Measurements from ENCODE around the gene TMPRSS5.
A peak's percentile ranks its signal among the peaks of the same experiment; 100 is the strongest.
"Not testable (repeated sequence)": the region's sequence is repeated elsewhere in the genome, so short reads cannot be mapped to it uniquely, and the experiment has no call there.

TMPRSS5 gene

GRCh38 chr11:113705871-113706655 lies at the start of gene TMPRSS5:
TSS of gene TMPRSS5 (minus strand) at chr11:113706308. CDS start at chr11:113706224, 84 bp downstream.
- DNase-seq, result no peak

- DNase-seq, result no peak
These were observed 46.8 kb upstream of the TMPRSS5 start for GRCh38 chr11:113752932-113753331.

- no peak for DNase-seq
These were observed 30.2 kb upstream of the TMPRSS5 start for GRCh38 chr11:113736323-113736722.

GRCh38 chr11:113732092-113732491 lies 26.0 kb upstream of the TMPRSS5 start:
- DNase-seq, result no peak

GRCh38 chr11:113730887-113731726 lies 25.0 kb upstream of the TMPRSS5 start:
- DNase-seq, result peak; percentile 81

- peak; percentile 71 for DNase-seq
These were observed 23.3 kb upstream of the TMPRSS5 start for GRCh38 chr11:113729456-113729855.

GRCh38 chr11:113728814-113729213 lies 22.7 kb upstream of the TMPRSS5 start:
- DNase-seq, result no peak

- DNase-seq, result no peak
These were observed 19.8 kb upstream of the TMPRSS5 start for GRCh38 chr11:113725913-113726312.

- DNase-seq, result no peak
These were observed 19.3 kb upstream of the TMPRSS5 start for GRCh38 chr11:113725407-113725806.

- DNase-seq, result no peak
These were observed 18.7 kb upstream of the TMPRSS5 start for GRCh38 chr11:113724778-113725177.

- DNase-seq, result peak; percentile 70
These were observed 17.7 kb upstream of the TMPRSS5 start for GRCh38 chr11:113723787-113724186.

GRCh38 chr11:113722934-113723333 lies 16.8 kb upstream of the TMPRSS5 start:
- DNase-seq, result no peak

GRCh38 chr11:113722221-113722620 lies 16.1 kb upstream of the TMPRSS5 start:
- DNase-seq, result no peak

- DNase-seq, result no peak
These were observed 15.5 kb upstream of the TMPRSS5 start for GRCh38 chr11:113721462-113722066.

GRCh38 chr11:113720478-113720877 lies 14.4 kb upstream of the TMPRSS5 start:
- not testable (repeated sequence) for DNase-seq

GRCh38 chr11:113715882-113716625 lies 9.9 kb upstream of the TMPRSS5 start:
- no peak for DNase-seq

- DNase-seq, result no peak
These were observed 9.2 kb upstream of the TMPRSS5 start for GRCh38 chr11:113715273-113715672.

GRCh38 chr11:113710989-113711388 lies 4.9 kb upstream of the TMPRSS5 start:
- DNase-seq, result no peak

- DNase-seq, result not testable (repeated sequence)
These were observed 2.6 kb downstream of the TMPRSS5 start for GRCh38 chr11:113703551-113703950.

GRCh38 chr11:113701491-113701890 lies 4.6 kb downstream of the TMPRSS5 start:
- no peak for DNase-seq

GRCh38 chr11:113698515-113698914 lies 7.6 kb downstream of the TMPRSS5 start:
- DNase-seq, result peak; percentile 62

- peak; percentile 59 for DNase-seq
These were observed 8.2 kb downstream of the TMPRSS5 start for GRCh38 chr11:113697756-113698407.

All from NCI-H82 (cell line).